Progenitor cell of endocrine pancreas (in vitro differentiated cells): ENCODE measurements around the gene CTXN1. TPM values are rescaled to one million over a fixed set of nuclear protein-coding genes. Genes with fewer than 3 reads are reported as not detected.

Experiments used
- DNase-seq: peaks from one replicate; pipeline ENCODE4 v3.0.0; 2021; ENCODE audit warnings: low spot score; ENCODE audit not compliant: unreplicated experiment
- H3K27ac Mint-ChIP-seq: 2 replicates; pipeline ENCODE4 v1.8.0; 2021; ENCODE audit warnings: mild to moderate bottlenecking, moderate library complexity, mixed read lengths
- H3K27me3 Mint-ChIP-seq: 2 replicates; pipeline ENCODE4 v1.8.0; 2021; ENCODE audit warnings: mixed read lengths
- H3K36me3 Mint-ChIP-seq: 2 replicates; pipeline ENCODE4 v1.8.0; 2022; ENCODE audit warnings: mixed read lengths; ENCODE audit not compliant: insufficient read depth
- H3K4me1 Mint-ChIP-seq: 2 replicates; pipeline ENCODE4 v1.8.0; 2021; ENCODE audit warnings: low read depth, mixed read lengths
- H3K4me3 Mint-ChIP-seq: 2 replicates; pipeline ENCODE4 v1.8.0; 2021; ENCODE audit warnings: low read depth, mild to moderate bottlenecking, moderate library complexity, mixed read lengths
- H3K9me3 Mint-ChIP-seq: 2 replicates; pipeline ENCODE4 v1.8.0; 2021; ENCODE audit warnings: low read depth, mixed read lengths
- total RNA-seq: library from RNA; stranded (reverse); gene quantifications from 2 replicates; pipeline ENCODE4 v1.2.1, GENCODE V29; 2021
- TF ChIP-seq, protein P1 (sequence below): fragments of 200-600 bp; sonication (generic); IDR thresholded peaks from one replicate; pipeline ENCODE4 v1.5.0; 2021; ENCODE audit warnings: antibody characterized with exemption, mild to moderate bottlenecking; ENCODE audit not compliant: unreplicated experiment

CTXN1 gene
- total RNA-seq, 1 donor from 2014 or later, result 114 TPM

DNA sequence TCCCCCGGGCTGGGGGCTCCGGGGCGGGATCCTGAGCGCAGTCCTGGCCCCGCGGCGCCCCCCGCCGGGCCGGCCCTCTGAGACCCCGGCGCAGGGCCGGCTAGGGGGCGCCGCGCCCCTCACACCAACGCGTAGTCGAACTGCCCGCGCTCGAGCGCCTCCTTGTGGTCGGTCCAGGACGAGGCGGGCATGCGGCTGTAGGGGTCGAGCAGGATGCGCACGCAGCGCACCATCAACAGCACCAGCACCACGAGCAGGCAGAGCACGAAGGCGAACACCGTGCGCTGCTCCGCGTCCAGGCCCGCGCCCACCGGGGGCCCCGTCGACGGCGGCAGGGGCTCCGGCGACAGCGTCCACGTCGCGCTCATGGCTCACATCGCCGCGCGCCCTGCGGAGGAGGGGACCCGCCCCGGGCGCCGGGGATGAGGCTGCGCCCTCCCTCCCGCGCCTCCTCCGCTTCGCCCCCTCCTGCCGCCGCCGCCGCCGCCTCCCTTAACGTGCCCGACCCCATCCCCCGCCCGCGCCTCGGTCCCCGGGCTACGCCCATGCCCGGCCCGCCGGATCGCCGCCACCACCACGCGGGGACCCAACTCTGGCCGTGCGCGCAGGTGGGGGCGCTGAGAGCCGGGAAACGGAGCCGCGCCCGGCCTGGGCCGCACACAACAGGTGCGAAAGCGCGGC lies 624 bp downstream of the CTXN1 start:
- Mint-ChIP-seq H3K36me3 (peaks cover 4% of the 10 kb centered on the region), H3K27ac (peak overlapping the region; percentile 95), H3K27me3 (no peaks in the 10 kb centered on the region), H3K4me1 (peaks cover 9% of the 10 kb centered on the region), H3K4me3 (peak overlapping the region; percentile 85), H3K9me3 (no peaks in the 10 kb centered on the region)
- TF ChIP-seq, protein P1, sequence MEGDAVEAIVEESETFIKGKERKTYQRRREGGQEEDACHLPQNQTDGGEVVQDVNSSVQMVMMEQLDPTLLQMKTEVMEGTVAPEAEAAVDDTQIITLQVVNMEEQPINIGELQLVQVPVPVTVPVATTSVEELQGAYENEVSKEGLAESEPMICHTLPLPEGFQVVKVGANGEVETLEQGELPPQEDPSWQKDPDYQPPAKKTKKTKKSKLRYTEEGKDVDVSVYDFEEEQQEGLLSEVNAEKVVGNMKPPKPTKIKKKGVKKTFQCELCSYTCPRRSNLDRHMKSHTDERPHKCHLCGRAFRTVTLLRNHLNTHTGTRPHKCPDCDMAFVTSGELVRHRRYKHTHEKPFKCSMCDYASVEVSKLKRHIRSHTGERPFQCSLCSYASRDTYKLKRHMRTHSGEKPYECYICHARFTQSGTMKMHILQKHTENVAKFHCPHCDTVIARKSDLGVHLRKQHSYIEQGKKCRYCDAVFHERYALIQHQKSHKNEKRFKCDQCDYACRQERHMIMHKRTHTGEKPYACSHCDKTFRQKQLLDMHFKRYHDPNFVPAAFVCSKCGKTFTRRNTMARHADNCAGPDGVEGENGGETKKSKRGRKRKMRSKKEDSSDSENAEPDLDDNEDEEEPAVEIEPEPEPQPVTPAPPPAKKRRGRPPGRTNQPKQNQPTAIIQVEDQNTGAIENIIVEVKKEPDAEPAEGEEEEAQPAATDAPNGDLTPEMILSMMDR, result peak; percentile 98
- DNase-seq, result peak; percentile 92

DNA sequence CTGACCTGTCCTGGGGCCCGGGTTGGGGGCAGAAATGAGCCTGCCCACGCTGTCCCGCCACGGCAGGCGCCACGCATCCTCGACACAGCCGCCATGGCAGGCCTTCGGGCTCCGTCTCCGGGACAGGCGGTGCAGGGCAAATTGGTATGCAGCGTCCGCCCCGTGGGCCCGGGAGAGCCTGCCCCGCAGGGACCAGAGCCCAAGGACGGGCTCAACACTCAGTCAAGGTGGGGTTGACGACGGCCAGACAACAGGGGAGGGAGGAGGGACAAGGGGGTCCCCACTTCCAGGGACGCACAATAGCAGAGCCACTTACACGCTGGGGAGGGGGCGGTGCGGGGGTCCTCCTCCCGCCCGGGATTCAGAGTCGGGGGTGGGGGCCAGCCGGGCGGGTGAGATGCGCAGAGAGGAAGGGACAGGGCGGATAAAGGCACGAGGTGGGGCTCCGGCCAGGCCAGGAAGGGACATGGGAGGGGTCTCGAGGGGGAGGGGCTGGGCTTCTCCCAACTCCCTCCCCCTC lies 1.2 kb downstream of the CTXN1 start:
- Mint-ChIP-seq H3K4me1 (peaks cover 13% of the 10 kb centered on the region), H3K9me3 (no peaks in the 10 kb centered on the region), H3K27ac (no peak overlapping the region), H3K36me3 (peaks cover 4% of the 10 kb centered on the region), H3K27me3 (peaks cover 2% of the 10 kb centered on the region), H3K4me3 (peak overlapping the region; percentile 58)
- no peak for DNase-seq
- TF ChIP-seq, protein P1, result no peak

DNA sequence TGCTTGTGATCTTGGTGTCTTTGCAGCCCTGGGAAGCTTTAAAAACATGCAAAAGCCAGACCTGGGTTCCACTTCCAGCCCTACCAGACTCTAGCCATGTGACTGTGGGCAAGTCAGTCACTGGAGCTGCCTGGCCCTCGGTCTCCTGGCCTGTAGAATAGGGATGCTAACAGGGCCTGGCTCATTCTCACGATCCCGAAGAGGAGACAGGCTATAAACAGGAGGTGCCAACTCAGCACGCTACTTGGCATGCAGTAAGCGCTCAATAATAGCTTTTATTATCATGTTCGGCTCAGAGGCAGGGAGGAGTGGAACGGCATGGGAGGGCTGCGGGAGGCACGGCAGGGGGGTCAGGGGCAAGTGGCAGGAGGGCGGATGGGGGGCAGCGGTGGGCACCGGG lies 1.7 kb downstream of the CTXN1 start:
- Mint-ChIP-seq H3K27ac (no peak overlapping the region), H3K27me3 (peaks cover 4% of the 10 kb centered on the region), H3K4me3 (peak overlapping the region; percentile 61), H3K9me3 (no peaks in the 10 kb centered on the region), H3K36me3 (peaks cover 4% of the 10 kb centered on the region), H3K4me1 (peaks cover 15% of the 10 kb centered on the region)
- TF ChIP-seq, protein P1, result no peak
- DNase-seq, result no peak

DNA sequence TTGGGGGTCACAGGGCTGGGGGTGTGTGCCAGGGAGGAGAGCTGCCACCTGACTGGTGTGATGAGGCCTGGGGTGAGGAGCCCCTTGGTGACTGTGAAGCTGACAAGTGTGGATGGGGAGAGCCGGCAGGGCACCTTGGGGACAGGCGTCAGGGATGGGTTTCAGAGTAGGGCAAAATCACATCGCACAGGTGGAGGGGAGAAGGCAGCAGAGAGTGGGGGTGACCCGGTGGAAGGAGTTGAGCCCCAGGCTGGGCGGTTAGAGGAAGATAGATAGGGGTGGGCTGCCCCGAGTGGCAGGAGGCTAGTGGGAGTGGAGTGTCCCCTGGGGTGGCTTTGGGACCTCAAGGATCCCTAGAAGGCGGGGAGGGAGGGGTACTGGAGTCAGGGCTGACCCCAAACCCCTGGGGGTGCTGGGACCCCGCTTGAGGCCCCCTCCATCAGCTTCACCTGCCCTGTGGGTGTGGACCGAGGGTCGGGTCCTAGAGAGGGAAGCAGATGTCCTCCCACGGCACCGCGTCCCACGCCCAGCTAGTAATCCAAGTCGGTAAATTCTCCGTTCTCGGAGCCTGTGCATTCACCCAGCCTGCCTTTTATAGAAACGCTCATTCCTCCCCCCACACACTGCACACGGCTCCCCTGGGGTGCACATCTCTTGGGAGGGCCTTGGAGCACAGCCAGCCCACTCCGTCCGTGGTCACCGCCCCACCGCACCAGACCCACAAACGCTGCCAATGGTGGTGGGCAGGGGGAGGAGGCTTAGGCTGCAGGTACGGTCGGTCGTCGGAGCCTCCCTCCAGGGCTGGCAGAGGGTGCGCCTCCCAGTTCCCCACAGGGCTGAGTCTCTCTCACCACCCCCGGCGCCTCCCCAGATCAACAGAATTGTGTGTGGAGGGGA lies 2.4 kb downstream of the CTXN1 start:
- peaks cover 15% of the 10 kb centered on the region for H3K4me1 Mint-ChIP-seq
- no peaks in the 10 kb centered on the region for H3K9me3 Mint-ChIP-seq
- H3K27me3 Mint-ChIP-seq, result peaks cover 4% of the 10 kb centered on the region
- TF ChIP-seq, protein P1, result no peak
- no peak for DNase-seq
- peak overlapping the region; percentile 31 for H3K4me3 Mint-ChIP-seq
- peak overlapping the region; percentile 18 for H3K27ac Mint-ChIP-seq
- peaks cover 4% of the 10 kb centered on the region for H3K36me3 Mint-ChIP-seq

DNA sequence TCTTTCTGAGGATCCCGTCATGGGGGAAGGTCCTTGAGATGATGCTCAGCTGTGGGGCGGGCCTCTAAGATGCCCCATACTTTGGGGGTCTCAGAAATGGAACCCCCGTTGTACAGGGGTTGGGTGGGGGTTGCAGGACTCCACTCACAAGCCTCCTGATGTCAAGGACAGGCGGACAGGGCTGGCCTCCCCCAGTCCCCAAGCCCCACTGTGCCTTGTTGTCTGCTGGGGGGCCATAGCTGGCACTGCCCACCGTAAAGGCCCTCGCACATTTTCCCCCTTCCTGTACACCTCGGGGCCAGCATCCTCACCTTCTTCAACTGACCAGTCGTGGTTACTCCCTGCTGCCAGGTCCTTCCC lies 3.1 kb downstream of the CTXN1 start:
- TF ChIP-seq, protein P1, result no peak
- Mint-ChIP-seq H3K36me3 (peaks cover 4% of the 10 kb centered on the region), H3K4me3 (no peak overlapping the region), H3K27me3 (peaks cover 12% of the 10 kb centered on the region), H3K27ac (no peak overlapping the region), H3K4me1 (peaks cover 18% of the 10 kb centered on the region), H3K9me3 (no peaks in the 10 kb centered on the region)
- no peak for DNase-seq
